Measurements from ENCODE around the gene EPC1.

DNA sequence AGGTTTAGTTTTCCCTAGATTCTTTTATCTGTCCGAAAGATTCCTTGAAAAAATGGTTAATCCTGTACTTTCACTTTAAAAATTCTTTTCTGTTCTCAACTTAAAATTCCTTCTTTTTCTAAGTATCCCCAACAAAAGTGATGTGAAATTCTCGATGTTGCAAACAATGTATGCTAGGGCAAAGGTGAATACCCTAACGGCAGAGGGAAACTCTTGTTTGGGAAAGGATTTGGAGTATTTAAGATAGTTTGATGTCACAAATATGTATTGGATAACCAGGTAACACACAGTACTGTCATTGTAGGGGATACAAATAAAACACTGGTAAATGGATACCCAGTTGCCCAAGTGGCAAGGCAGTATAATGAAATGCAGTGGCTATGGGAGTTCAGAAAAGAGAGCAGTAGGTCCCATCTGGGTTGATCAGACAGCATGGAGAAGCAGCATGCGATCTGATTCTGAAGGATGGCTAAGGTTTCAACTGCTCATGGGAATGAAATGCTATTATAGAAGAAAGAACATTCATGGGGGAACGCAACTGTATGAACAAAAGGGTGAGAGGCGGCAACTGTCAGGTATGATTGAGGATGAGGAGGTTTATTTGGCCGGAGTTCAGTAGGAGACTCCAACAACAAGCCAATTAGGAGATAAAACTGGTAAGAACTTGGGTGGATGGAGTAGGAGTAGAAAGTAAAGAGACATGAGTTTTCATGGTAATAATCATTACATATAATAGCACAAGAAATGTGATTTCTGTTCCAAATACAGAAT is 3.2 kb upstream of the EPC1 start:
- TF ChIP-seq CTCF (IDR thresholded peaks at IDR 0.05) (no peak), POLR2A (IDR thresholded peaks at IDR 0.05) (no peak)

All from ovary (tissue), 3 donors.